IPS-NIHi7 (cell line): ENCODE results near the gene RTP1.

ENCODE experiments used
- DNase-seq: peaks from one replicate; pipeline ENCODE4 v3.0.0; 2012; ENCODE audit warnings: mixed read lengths; ENCODE audit errors: extremely low spot score

RTP1 gene

DNA sequence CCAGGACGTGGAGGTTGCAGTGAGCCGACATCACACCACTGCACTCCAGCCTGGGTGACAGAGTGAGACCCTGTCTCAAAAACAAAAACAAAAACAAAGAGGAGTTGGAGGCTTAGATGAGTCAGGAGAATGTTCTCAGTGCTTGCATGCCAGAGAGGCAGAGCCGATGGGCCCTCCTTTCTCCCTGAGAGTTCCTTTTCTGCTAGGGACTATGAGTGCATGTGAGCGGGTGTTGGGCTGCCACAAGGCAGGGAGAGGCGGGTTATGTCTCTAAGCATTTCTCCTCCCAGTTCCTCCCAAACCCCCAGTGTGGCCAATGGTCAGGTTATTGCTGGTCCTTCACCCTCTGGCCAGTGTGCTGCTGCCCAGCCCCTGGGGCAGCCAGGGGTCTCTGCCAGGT lies 45.1 kb downstream of the RTP1 start:
- no peak for DNase-seq

DNA sequence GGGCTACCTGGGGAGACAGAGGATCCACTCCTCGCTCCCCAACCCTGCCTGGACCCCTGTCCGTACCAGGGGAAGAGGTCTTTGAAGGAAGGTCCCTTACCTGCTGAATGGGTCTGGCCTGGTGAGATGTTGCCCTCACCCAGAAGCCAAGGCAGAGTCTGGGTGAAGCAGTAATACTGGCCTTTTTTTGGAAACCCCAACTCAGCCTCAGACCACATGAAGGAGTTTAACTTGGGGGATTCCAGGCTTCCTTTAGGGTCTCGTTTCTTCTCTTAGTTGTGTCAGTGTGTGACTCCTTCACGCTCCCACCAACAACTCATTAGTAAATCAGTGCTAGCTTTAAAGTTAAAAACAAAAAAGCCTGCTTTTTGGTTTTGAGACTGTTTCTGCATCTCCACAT lies 45.6 kb downstream of the RTP1 start:
- DNase-seq, result no peak

DNA sequence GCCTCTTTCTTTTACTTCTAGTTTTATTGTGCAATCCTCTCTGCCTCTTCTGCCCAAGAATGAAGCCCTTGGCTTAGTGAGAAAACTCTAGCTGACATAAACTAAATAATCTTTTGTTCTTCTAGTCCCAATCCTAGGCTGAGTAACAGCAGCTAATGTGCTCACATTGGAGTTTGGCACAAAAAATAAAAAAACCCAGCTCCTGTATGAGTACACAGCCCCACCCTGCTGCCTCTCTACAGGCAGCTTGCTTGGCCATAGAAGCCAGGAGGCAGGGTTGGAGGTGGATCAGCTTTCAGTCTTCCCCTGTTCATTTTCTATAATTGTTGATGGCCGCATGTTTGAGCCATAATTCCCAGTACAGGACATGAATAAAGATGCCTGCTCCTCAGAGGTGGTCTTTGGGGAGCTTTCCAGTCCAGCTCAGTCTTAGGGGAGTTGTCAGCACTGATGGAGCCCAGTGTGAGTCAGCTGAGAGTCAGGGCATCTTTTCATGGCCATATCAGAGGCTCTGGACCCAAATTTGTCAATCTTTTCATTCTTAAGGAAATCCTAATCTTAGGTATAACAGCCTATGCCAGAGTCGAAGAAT lies 46.7 kb downstream of the RTP1 start:
- no peak for DNase-seq

DNA sequence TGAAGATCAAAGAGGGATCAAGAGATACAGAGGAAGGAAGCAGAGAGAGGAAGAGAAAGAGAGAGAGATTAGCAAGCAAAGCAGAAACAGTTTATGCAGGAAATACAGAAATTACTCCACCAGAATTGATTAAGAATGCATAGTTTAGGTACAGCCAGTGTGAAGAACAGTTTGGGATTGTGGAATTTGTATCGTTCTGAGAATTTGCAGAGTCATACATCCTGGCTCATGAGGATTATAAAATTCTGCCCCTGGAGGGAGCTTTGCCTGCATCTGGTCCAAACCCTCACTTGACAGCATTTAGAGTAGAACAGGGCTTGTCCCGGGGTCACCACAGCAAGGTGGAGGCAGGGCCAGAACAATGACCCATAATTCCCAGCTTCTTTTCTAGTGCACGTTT lies 50.1 kb downstream of the RTP1 start:
- no peak for DNase-seq
